ENCODE results near the gene RETREG1.
"Not testable (repeated sequence)": the region's sequence is repeated elsewhere in the genome, so short reads cannot be mapped to it uniquely, and the experiment has no call there.

Gene RETREG1

GRCh38 chr5:16455668-16456067 lies 161.1 kb downstream of the RETREG1 start:
- DNase-seq (ENCODE audit: low read depth): no peak

- DNase-seq (ENCODE audit: low read depth): no peak
These were observed 162.1 kb downstream of the RETREG1 start for GRCh38 chr5:16454686-16455085.

GRCh38 chr5:16453609-16454008 lies 163.2 kb downstream of the RETREG1 start:
- no peak for DNase-seq (ENCODE audit: low read depth)

GRCh38 chr5:16450163-16450562 lies 166.6 kb downstream of the RETREG1 start:
- DNase-seq (ENCODE audit: low read depth): no peak

- no peak for DNase-seq (ENCODE audit: low read depth)
These were observed 169.8 kb downstream of the RETREG1 start for GRCh38 chr5:16446993-16447392.

- DNase-seq (ENCODE audit: low read depth): no peak
These were observed 178.8 kb downstream of the RETREG1 start for GRCh38 chr5:16437977-16438376.

GRCh38 chr5:16436065-16436682 lies 180.6 kb downstream of the RETREG1 start:
- DNase-seq (ENCODE audit: low read depth): not testable (repeated sequence)

GRCh38 chr5:16431490-16431889 lies 185.3 kb downstream of the RETREG1 start:
- no peak for DNase-seq (ENCODE audit: low read depth)

- no peak for DNase-seq (ENCODE audit: low read depth)
These were observed 186.3 kb downstream of the RETREG1 start for GRCh38 chr5:16430349-16431089.

GRCh38 chr5:16428359-16428758 lies 188.4 kb downstream of the RETREG1 start:
- DNase-seq (ENCODE audit: low read depth): no peak

GRCh38 chr5:16427587-16427986 lies 189.2 kb downstream of the RETREG1 start:
- no peak for DNase-seq (ENCODE audit: low read depth)
